HG03521 (cell line): Measurements from ENCODE around the gene CDX1.

Source experiments
- ATAC-seq: cut with Tn5 transposase; IDR thresholded peaks from one replicate; pipeline ENCODE4 v1.9.1; 2021; ENCODE audit warnings: mild to moderate bottlenecking, moderate library complexity; ENCODE audit not compliant: unreplicated experiment

The CDX1 gene

GRCh38 chr5:150181027-150181426 is 14.4 kb downstream of the CDX1 start:
- ATAC-seq = no peak

GRCh38 chr5:150181766-150182545 is 15.4 kb downstream of the CDX1 start:
- ATAC-seq = no peak

- no peak for ATAC-seq
These were observed 16.2 kb downstream of the CDX1 start for GRCh38 chr5:150182774-150183173.

- ATAC-seq = no peak
These were observed 16.9 kb downstream of the CDX1 start for GRCh38 chr5:150183436-150183835.

GRCh38 chr5:150184006-150184405 is 17.4 kb downstream of the CDX1 start:
- no peak for ATAC-seq

GRCh38 chr5:150184990-150185912 is 18.7 kb downstream of the CDX1 start:
- ATAC-seq = no peak

- no peak for ATAC-seq
These were observed 19.6 kb downstream of the CDX1 start for GRCh38 chr5:150186137-150186536.

- no peak for ATAC-seq
These were observed 20.3 kb downstream of the CDX1 start for GRCh38 chr5:150186897-150187296.

GRCh38 chr5:150188146-150188842 is 21.7 kb downstream of the CDX1 start:
- ATAC-seq = no peak

- ATAC-seq = no peak
These were observed 22.7 kb downstream of the CDX1 start for GRCh38 chr5:150189326-150189725.

- ATAC-seq = no peak
These were observed 23.3 kb downstream of the CDX1 start, which contains the start of gene SLC6A7 for GRCh38 chr5:150189728-150190502. Gene SLC6A7, plus strand, starts transcription at chr5:150190062. Its CDS starts 266 bp downstream, at chr5:150190328.

GRCh38 chr5:150190503-150190979 is 24.0 kb downstream of the CDX1 start:
- no peak for ATAC-seq

- no peak for ATAC-seq
These were observed 24.4 kb downstream of the CDX1 start for GRCh38 chr5:150190987-150191386.

GRCh38 chr5:150192462-150192861 is 25.9 kb downstream of the CDX1 start:
- no peak for ATAC-seq

GRCh38 chr5:150195736-150196485 is 29.3 kb downstream of the CDX1 start:
- no peak for ATAC-seq

- no peak for ATAC-seq
These were observed 29.9 kb downstream of the CDX1 start for GRCh38 chr5:150196514-150196913.

- ATAC-seq = no peak
These were observed 30.4 kb downstream of the CDX1 start for GRCh38 chr5:150196986-150197385.

- no peak for ATAC-seq
These were observed 30.9 kb downstream of the CDX1 start for GRCh38 chr5:150197476-150197875.

GRCh38 chr5:150202501-150202900 is 35.9 kb downstream of the CDX1 start:
- no peak for ATAC-seq
